Measurements from ENCODE around the gene MYO7B.

MYO7B gene

DNA sequence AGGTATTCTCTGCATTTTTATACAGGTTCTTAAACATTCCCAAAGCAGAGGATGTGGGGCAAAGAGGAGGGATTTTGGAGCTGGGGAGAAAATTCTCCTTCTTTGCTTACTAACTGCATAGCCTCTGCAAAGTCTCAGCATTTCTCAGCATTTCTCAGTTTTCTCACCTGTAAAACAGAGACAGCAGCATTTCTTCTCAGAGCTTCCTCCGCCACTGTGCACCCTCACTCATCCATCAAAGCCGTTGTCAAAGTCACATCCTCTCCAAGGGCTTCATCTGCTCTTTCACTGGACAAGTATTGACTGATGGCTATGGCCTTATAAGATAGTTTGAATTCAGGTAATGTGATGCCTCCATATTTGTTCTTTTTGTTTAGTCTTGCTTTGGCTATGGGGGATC is 17.4 kb downstream of the MYO7B start:
- H4K20me1 ChIP-seq (ENCODE audit: insufficient read depth, low read length): no peaks in the 10 kb centered on the region
- TF ChIP-seq, protein P1, sequence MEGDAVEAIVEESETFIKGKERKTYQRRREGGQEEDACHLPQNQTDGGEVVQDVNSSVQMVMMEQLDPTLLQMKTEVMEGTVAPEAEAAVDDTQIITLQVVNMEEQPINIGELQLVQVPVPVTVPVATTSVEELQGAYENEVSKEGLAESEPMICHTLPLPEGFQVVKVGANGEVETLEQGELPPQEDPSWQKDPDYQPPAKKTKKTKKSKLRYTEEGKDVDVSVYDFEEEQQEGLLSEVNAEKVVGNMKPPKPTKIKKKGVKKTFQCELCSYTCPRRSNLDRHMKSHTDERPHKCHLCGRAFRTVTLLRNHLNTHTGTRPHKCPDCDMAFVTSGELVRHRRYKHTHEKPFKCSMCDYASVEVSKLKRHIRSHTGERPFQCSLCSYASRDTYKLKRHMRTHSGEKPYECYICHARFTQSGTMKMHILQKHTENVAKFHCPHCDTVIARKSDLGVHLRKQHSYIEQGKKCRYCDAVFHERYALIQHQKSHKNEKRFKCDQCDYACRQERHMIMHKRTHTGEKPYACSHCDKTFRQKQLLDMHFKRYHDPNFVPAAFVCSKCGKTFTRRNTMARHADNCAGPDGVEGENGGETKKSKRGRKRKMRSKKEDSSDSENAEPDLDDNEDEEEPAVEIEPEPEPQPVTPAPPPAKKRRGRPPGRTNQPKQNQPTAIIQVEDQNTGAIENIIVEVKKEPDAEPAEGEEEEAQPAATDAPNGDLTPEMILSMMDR (IDR thresholded peaks at IDR 0.05; ENCODE audit: low read depth, low read length): no peak
- TF ChIP-seq EZH2phosphoT487 (IDR thresholded peaks at IDR 0.05; ENCODE audit: low read depth): no peak
- no peak overlapping the region for H3K27ac ChIP-seq (ENCODE audit: low read length)
- no peak overlapping the region for H3K4me3 ChIP-seq (ENCODE audit: low read length)
- no peak overlapping the region for H2AFZ ChIP-seq (ENCODE audit: low read depth, low read length)
- H3K9ac ChIP-seq (ENCODE audit: low read length): no peak overlapping the region
- no peak overlapping the region for H3K4me2 ChIP-seq (ENCODE audit: low read length)
- H3K4me1 ChIP-seq (ENCODE audit: low read length): no peaks in the 10 kb centered on the region
- no peaks in the 10 kb centered on the region for H3K36me3 ChIP-seq (replicated peaks; ENCODE audit: low read depth, low read length)
- peaks cover 15% of the 10 kb centered on the region for H3K27me3 ChIP-seq (ENCODE audit: low read depth, low read length)
- H3K79me2 ChIP-seq (ENCODE audit: low read length): no peaks in the 10 kb centered on the region
- H3K9me3 ChIP-seq (ENCODE audit: insufficient read depth, low read length): no peaks in the 10 kb centered on the region

DNA sequence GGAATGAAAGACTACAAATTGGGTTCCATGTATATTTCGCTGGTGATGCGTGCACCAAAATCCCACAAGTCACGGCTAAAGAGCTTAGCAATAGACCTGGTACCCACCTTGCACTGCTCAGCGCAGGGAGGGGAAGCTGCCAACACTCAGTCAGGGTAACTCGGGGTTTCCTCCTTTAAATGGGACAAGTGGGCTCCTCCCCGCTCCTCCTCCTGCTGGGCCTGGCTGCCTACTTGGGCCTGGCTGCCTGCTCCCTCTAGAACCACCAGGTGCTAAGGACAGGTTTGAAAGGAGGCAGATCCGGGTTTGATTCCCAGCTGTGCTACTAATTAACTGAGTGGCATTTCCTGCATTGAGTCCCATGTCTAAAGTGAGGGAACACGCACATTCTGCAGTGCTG is 23.4 kb downstream of the MYO7B start:
- Histone ChIP-seq H4K20me1 (ENCODE audit: insufficient read depth, low read length) (no peaks in the 10 kb centered on the region), H3K4me3 (ENCODE audit: low read length) (no peak overlapping the region), H3K27me3 (ENCODE audit: low read depth, low read length) (peaks cover 16% of the 10 kb centered on the region), H3K9ac (ENCODE audit: low read length) (no peak overlapping the region), H3K4me2 (ENCODE audit: low read length) (no peak overlapping the region), H3K9me3 (ENCODE audit: insufficient read depth, low read length) (no peaks in the 10 kb centered on the region), H3K79me2 (ENCODE audit: low read length) (no peaks in the 10 kb centered on the region), H2AFZ (ENCODE audit: low read depth, low read length) (no peak overlapping the region), H3K36me3 (replicated peaks; ENCODE audit: low read depth, low read length) (no peaks in the 10 kb centered on the region), H3K4me1 (ENCODE audit: low read length) (peaks cover 12% of the 10 kb centered on the region), H3K27ac (ENCODE audit: low read length) (no peak overlapping the region)
- TF ChIP-seq, protein P1 (IDR thresholded peaks at IDR 0.05; ENCODE audit: low read depth, low read length): no peak
- TF ChIP-seq EZH2phosphoT487 (IDR thresholded peaks at IDR 0.05; ENCODE audit: low read depth): no peak

DNA sequence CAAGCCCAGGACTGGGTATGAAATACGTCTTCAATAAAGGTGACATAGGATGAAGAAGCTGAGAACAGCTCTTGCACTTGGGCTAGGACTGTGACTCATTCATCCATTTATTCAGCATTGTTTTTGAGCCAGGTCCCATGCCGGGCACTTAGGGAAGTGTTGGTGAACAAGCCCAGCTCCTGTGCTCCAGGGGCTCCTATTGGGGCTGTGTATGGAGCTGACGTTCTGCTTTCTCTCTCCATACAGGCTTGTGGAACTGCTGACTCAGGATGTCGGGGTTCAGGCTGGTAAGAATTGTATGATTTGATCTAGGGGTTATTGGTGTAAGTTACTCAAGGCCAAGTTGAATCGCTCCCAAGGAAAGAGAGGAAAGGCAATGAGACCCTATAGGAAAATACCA is 24.0 kb downstream of the MYO7B start:
- Histone ChIP-seq H3K36me3 (replicated peaks; ENCODE audit: low read depth, low read length) (no peaks in the 10 kb centered on the region), H3K27me3 (ENCODE audit: low read depth, low read length) (peaks cover 16% of the 10 kb centered on the region), H2AFZ (ENCODE audit: low read depth, low read length) (no peak overlapping the region), H4K20me1 (ENCODE audit: insufficient read depth, low read length) (no peaks in the 10 kb centered on the region), H3K9me3 (ENCODE audit: insufficient read depth, low read length) (no peaks in the 10 kb centered on the region), H3K9ac (ENCODE audit: low read length) (no peak overlapping the region), H3K27ac (ENCODE audit: low read length) (no peak overlapping the region), H3K79me2 (ENCODE audit: low read length) (no peaks in the 10 kb centered on the region), H3K4me2 (ENCODE audit: low read length) (no peak overlapping the region), H3K4me1 (ENCODE audit: low read length) (peaks cover 17% of the 10 kb centered on the region), H3K4me3 (ENCODE audit: low read length) (no peak overlapping the region)
- no peak for TF ChIP-seq EZH2phosphoT487 (IDR thresholded peaks at IDR 0.05; ENCODE audit: low read depth)
- TF ChIP-seq, protein P1 (IDR thresholded peaks at IDR 0.05; ENCODE audit: low read depth, low read length): no peak

DNA sequence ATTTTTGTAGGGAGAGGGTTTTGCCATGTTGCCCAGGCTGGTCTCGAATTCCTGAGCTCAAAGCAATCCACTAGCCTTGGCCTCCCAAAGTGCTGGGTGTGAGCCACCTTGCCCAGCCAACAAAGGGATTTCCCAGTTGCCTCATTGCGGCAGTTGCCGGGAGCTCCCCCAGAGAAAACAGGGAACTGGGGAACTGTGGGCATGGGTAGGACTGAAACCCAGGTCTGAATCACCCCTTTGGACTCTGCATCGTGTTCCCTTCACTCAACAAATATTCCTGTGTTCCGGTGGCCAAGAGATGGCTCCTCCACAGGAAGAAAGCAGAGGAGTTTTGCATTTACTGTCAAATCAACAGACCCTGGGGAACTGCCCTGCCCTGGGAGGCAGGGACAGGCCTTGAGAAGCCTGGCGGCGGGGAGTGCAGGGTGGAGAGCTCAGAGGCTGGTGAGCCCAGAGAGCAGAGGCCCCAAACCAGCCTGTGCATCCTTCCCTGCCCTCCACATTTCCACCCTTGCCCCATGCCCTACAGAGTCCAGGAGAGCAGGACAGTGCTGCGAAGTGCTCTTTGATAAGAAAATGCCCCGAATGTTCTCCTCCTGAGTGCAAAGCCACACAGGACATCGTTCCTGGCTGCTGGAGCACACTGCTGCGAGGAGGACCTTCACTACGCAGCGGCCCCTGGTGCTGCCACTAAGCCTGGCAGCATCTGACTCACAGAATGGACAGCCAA is 24.9 kb downstream of the MYO7B start:
- no peak overlapping the region for H3K4me2 ChIP-seq (ENCODE audit: low read length)
- TF ChIP-seq, protein P1 (IDR thresholded peaks at IDR 0.05; ENCODE audit: low read depth, low read length): no peak
- no peak for TF ChIP-seq EZH2phosphoT487 (IDR thresholded peaks at IDR 0.05; ENCODE audit: low read depth)
- H3K9me3 ChIP-seq (ENCODE audit: insufficient read depth, low read length): no peaks in the 10 kb centered on the region
- no peak overlapping the region for H3K27ac ChIP-seq (ENCODE audit: low read length)
- no peak overlapping the region for H3K9ac ChIP-seq (ENCODE audit: low read length)
- H3K4me1 ChIP-seq (ENCODE audit: low read length): peaks cover 17% of the 10 kb centered on the region
- no peak overlapping the region for H2AFZ ChIP-seq (ENCODE audit: low read depth, low read length)
- no peak overlapping the region for H3K4me3 ChIP-seq (ENCODE audit: low read length)
- no peaks in the 10 kb centered on the region for H3K79me2 ChIP-seq (ENCODE audit: low read length)
- H3K27me3 ChIP-seq (ENCODE audit: low read depth, low read length): peaks cover 16% of the 10 kb centered on the region
- H4K20me1 ChIP-seq (ENCODE audit: insufficient read depth, low read length): no peaks in the 10 kb centered on the region
- H3K36me3 ChIP-seq (replicated peaks; ENCODE audit: low read depth, low read length): no peaks in the 10 kb centered on the region

Measured in OCI-LY3 (cell line).